WTC11 (cell line): ENCODE data around the gene ZNF585A. TPM values are rescaled to one million over a fixed set of nuclear protein-coding genes. Genes with fewer than 3 reads are reported as not detected.

Source experiments
- ATAC-seq: fragments of 200-7000 bp; cut with Tn5 transposase; 2 replicates; pipeline ENCODE4 v1.10.0; 2021; ENCODE audit warnings: mild to moderate bottlenecking, moderate library complexity
- CTCF ChIA-PET: fragments of 300-600 bp; sonication (Branson Sonifier 250); formaldehyde crosslinking; loops from one replicate; lab custom pipeline; 2021; ENCODE audit warnings: antibody characterized with exemption; lab: Charles Lee
- POLR2A ChIA-PET: fragments of 350-600 bp; sonication (Branson Sonifier 250); formaldehyde crosslinking; loops from one replicate; lab custom pipeline; 2021; ENCODE audit warnings: antibody characterized with exemption; lab: Charles Lee
- DNase-seq: peaks from one replicate; pipeline ENCODE4 v3.0.0; 2021; ENCODE audit warnings: low spot score
- H3K27ac Mint-ChIP-seq: 2 replicates; pipeline ENCODE4 v1.8.0; 2021; ENCODE audit warnings: mixed read lengths
- H3K27me3 Mint-ChIP-seq: 2 replicates; pipeline ENCODE4 v1.8.0; 2021; ENCODE audit warnings: low read depth, mild to moderate bottlenecking, moderate library complexity, mixed read lengths
- H3K36me3 Mint-ChIP-seq: 2 replicates; pipeline ENCODE4 v1.8.0; 2021; ENCODE audit warnings: mixed read lengths
- H3K4me1 Mint-ChIP-seq: 2 replicates; pipeline ENCODE4 v1.8.0; 2022; ENCODE audit warnings: mixed read lengths
- H3K4me3 Mint-ChIP-seq: 2 replicates; pipeline ENCODE4 v1.8.0; 2021; ENCODE audit warnings: mild to moderate bottlenecking, moderate library complexity, mixed read lengths
- H3K9me3 Mint-ChIP-seq: 2 replicates; pipeline ENCODE4 v1.8.0; 2021; ENCODE audit warnings: mixed read lengths
- ESRRA ChIP-seq: sonication (generic); formaldehyde crosslinking; IDR thresholded peaks from 2 replicates; pipeline ENCODE4 v1.8.1; 2022; ENCODE audit warnings: mild to moderate bottlenecking, missing genetic modification reagents, borderline replicate concordance
- ZNF317 ChIP-seq: sonication (generic); formaldehyde crosslinking; IDR thresholded peaks from 2 replicates; pipeline ENCODE4 v1.8.1; 2023; ENCODE audit warnings: low read depth, mild to moderate bottlenecking, moderate library complexity, missing genetic modification reagents, borderline replicate concordance
- total RNA-seq: library from RNA; stranded (reverse); gene quantifications from 3 replicates; pipeline ENCODE4 v1.2.3, GENCODE V29; 2021

ZNF585A gene
- total RNA-seq, 1 experiment from 2014 or later = 18.2 TPM

- CTCF ChIA-PET = no interaction called here
- Mint-ChIP-seq H3K4me1 (no peaks in the 10 kb centered on the region), H3K36me3 (peaks cover 77% of the 10 kb centered on the region), H3K4me3 (no peak overlapping the region), H3K27me3 (no peaks in the 10 kb centered on the region), H3K9me3 (peaks cover 50% of the 10 kb centered on the region), H3K27ac (no peak overlapping the region)
- ATAC-seq (no peak), DNase-seq (no peak)
- POLR2A ChIA-PET = no interaction called here
- TF ChIP-seq ZNF317 (CRISPR knock-in tag) (0 out of 2 replicates have a peak, but pooled peaks have one; percentile 46), ESRRA (CRISPR knock-in tag) (no peak)
Measured at GRCh38 chr19:37095859-37096258, 76.6 kb downstream of the ZNF585A start.

Other genes with a start within 250 kb of the ZNF585A start
- 10.4 to 14.9 TPM (median 12.3 TPM) in 3 replicates for gene ZNF420, start 94.3 kb downstream of the ZNF585A start, total RNA-seq
- gene ZNF585B, start 37.8 kb upstream of the ZNF585A start, total RNA-seq = 11.2 to 14.6 TPM (median 13.4 TPM) in 3 replicates
- 5.4 to 6.7 TPM (median 5.8 TPM) in 3 replicates for gene ZNF383, start 45.5 kb upstream of the ZNF585A start, total RNA-seq
- 3.3 to 3.9 TPM (median 3.3 TPM) in 3 replicates for gene ZNF527, start 198.4 kb upstream of the ZNF585A start, total RNA-seq